HG03095 (cell line): Measurements from ENCODE around the gene ZNF597.

Experiments
- ATAC-seq: cut with Tn5 transposase; IDR thresholded peaks from one replicate; pipeline ENCODE4 v1.9.1; 2021; ENCODE audit warnings: moderate library complexity; ENCODE audit not compliant: unreplicated experiment

Gene ZNF597, protein sequence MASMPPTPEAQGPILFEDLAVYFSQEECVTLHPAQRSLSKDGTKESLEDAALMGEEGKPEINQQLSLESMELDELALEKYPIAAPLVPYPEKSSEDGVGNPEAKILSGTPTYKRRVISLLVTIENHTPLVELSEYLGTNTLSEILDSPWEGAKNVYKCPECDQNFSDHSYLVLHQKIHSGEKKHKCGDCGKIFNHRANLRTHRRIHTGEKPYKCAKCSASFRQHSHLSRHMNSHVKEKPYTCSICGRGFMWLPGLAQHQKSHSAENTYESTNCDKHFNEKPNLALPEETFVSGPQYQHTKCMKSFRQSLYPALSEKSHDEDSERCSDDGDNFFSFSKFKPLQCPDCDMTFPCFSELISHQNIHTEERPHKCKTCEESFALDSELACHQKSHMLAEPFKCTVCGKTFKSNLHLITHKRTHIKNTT

DNA sequence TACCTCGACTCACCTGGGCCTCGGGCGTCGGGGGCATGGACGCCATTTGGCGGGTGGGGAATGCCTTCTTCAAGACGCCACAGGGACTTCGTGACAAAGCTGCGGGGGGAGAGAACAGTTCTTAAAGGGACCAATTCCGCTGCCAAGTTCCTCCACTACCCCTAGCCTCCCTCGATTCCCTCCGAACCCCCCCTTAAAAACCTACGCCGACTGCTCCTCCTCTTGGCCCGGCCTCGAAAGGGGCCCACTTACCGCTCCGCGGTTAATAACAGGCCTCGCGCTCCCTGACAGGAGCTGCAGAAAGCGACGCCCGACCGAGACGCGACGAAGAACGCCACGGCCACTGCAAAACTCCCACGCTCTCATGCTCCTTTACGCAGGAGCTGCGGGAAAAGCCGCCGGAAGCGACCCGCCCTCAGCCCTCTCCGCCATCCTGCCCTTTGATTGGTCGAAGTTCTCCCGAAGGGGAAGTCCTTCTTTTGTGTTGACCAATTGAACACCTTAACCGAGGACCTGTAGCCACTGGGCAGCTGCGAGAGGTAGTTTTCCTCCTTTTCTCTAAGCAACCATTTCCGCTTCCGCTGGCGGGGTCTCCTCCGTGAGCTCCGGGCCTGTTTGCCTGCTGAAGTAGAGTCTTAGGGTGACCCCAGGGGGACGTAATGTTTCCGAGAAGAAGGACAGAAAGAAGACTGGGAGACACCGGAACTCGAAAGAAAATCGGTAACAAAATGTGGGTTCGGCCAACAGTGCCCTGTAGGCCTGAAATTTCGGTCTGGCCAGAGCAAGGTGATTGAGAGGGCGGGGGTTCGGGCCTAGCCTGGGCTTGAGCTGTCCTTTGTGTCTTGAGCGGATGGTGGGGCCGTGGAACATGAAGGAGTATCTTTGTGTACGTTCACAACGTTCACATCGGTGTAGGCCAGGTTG is at the start of gene ZNF597, which contains the start of gene NAA60:
Gene ZNF597, minus strand, starts transcription at position 397 of the 924 bp plus-strand sequence. Its CDS starts 351 bp downstream, at position 46.
Gene NAA60, plus strand, starts transcription at position 573 of the 924 bp plus-strand sequence. CDS start 32,548 bp downstream, outside the sequence.
- ATAC-seq, result peak; percentile 82

DNA sequence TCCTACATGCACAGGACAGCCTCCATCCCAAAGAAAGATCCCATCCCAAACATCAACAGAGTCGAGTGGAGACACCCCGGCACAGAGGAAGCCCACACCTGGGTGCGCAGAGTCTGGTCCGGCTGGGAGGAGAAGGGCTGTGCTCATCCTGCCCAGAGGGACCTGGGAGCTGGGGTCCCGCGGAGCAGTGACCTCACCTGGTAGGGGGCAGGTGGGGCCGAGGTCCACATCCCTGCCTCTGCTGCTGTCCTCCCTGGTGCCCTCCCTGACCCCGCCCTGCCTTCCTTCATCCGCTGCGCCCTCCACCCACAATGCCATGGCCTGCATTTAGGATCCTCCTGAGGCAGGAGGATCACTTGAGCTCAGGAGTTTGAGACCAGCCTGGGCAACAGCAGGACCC is 49.1 kb upstream of the ZNF597 start:
- ATAC-seq, result no peak

DNA sequence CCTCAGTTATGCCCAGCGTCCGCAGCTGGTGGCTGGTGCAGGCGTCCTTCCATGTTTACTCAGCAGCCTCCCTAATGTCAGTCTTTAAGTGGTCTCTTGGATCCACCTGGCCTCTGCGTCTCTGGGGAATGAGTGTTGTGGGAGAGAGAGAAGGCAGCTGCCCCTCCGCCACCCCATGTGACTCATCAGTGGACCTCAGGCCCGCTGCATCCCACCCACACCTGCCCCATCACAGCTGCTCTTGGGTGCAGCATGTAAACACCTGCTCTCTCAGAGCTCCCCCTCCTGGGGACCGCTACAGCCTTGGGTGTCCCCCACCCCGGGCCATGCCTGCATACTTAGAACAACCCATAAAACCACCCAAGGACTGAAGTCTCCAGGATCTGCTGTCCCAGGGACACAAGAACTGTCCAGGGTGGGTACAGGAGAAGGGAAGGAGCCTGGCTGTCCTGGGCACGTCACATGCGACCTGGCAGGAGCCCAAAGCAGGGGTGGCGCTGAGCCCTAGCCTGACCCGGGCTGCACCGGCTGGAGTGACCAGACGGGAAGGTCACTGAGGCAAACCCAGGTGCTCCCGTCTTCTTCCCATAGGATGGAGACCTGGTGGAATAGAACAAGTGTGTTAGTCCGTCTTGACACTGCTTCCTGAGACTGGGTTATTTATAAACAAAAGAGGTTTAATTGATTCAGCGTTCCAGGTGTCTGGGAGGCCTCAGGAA is 47.8 kb upstream of the ZNF597 start:
- no peak for ATAC-seq

DNA sequence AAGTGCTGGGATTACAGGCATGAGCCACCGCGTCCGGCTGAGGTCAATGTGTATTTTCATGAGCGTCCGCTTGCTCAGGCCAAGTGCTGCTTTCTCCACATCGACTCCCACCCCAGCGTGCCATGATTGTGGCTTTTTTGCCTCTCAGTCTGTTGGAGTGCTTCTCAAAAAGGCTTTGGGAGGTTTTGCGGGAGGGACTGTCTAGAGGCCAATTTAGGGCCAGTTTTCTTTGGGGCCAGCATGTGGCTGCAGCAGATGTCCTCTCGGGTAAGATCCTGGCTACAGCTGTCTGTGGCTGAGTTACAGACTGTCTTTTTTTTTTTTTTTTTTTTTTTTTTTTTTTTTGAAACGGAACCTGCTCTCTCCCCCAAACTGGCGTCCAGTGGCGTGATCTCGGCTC is 45.5 kb upstream of the ZNF597 start:
- ATAC-seq, result no peak

DNA sequence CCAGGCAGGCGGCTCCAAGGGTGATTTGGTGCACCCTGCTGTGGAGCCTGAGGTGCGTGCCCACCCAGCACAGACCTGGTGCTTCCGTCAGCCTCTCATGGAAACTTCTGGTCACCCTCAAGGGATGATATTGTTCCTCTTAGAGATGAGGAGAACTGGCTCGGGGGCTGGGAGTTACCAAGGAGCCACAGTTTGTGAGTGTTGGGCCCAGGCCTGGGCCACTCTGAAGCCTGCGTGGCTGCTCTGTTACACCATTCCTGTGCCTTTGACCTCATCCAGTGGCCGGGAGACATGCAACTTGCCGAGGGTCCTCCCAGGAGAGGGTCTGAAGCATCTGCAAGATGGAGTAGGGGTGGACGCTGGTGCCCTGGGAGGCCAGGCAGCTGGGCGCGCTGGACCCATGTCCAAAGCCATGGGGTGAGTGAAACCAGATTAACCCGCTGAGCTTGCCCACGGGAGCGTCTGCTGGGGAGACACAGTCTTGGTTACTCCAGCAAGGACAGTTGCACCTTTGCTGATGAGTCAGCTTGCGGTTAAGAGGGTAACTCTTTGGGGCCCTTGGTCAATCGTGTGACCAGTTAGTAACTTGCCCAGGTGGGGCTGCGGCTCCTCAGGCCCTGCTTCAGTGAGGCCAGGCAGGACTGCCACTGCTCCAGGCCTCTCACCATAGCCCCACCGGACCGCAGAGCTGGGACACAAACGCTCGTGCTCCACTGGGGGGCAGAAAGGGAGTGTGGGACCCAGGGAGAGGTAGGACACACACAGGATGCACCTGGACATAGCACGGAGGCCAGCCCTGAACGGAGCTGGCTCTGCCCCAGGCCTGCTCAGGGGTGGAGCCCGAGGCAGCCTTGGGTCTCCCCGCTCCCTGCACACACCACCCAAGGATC is 44.5 kb upstream of the ZNF597 start:
- no peak for ATAC-seq

DNA sequence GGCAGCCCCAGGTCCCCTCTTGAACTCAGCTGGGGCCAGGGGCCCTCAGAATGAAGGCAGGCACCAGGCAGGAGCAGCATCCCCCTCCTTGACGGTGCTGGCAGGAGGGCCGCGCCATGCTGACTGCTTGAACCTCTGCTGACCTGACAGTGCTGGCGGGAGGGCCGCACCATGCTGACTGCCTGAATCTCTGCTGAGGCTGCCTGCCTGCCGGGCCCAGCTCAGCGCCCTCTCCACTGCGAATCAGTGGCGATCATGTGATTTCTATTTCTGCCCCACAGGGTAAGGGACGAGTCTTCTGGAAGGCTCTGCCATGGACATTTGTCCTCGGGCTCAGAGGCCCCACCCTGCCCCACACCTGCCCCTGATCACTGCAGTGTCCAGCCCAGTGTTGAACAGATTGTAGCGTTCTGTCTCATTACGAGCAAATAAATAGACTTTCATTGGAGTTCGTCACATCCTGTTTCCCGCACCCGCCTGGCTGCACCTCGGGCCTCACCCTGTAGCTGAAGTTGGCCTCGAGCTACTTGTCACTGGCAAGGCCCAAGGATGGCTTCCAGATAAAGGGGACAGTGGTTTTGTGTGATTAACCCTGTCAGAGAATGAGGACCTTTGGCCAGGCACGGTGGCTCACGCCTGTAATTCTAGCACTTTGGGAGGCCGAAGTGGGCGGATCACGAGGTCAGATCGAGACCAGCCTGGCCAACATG is 43.4 kb upstream of the ZNF597 start:
- ATAC-seq, result no peak

DNA sequence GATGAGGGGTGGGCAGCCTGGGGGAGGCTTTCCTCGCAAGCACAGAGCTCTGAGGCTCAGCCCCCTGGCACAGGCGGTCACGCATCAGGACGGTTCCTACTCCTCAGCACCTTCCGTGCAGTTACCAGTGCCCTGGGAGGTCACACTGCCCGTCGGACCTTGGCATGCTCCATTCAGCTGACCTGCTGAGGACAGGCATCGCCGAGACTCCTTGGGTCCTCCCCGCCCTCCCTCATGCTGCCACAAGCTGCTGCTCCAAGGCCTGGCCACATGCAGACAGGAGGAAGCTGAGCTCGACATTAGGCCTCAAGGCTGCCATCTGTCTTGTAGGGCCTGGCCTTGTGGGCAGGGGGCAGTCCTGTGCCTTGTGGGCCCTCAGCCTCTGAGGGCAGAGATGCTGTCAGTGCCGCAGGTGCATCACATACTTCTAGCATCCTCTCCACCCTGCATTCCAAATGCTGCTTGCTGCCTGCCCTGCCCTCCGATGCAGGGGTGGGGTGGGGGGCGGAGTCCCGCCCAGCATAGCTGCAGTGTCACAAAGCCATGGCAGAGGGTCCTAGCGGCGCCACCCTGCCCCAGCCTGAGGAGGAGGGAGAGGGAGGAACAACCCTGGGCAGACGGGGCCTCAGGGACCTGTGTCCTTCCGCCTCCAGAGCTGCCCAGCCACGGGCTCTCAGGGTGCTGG is 42.7 kb upstream of the ZNF597 start:
- ATAC-seq, result no peak

DNA sequence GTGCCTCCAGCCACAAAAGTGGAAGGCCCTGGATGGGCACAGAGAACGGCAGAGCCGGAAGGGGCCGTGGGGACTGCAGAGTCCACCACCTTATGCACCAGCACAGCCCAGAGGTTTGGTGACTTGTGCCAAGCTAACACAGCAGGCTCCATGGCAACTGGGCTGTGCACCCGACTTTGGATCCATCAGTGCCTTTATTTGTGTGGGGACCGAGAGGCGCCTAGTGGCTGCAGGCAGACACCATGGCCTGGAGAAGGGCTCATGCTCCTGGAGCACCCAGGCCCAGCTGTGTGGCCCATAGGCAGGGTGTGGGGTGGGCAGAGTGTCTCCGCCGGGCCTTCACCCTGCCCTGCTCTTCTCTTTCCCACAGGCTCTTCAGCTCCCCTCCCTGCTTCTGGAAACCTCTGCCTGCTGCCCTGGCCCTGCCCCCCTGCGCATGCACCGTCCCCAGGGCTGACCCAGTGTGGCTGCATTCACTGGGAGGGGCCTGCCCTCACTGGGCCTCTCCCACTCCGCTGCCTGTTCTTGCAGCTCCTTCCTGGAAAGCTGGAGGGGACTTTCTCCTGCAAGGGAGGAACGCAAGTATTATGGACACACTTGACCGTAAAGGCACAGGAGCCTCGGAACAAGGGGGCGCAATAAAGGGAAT is 41.9 kb upstream of the ZNF597 start:
- ATAC-seq, result no peak

DNA sequence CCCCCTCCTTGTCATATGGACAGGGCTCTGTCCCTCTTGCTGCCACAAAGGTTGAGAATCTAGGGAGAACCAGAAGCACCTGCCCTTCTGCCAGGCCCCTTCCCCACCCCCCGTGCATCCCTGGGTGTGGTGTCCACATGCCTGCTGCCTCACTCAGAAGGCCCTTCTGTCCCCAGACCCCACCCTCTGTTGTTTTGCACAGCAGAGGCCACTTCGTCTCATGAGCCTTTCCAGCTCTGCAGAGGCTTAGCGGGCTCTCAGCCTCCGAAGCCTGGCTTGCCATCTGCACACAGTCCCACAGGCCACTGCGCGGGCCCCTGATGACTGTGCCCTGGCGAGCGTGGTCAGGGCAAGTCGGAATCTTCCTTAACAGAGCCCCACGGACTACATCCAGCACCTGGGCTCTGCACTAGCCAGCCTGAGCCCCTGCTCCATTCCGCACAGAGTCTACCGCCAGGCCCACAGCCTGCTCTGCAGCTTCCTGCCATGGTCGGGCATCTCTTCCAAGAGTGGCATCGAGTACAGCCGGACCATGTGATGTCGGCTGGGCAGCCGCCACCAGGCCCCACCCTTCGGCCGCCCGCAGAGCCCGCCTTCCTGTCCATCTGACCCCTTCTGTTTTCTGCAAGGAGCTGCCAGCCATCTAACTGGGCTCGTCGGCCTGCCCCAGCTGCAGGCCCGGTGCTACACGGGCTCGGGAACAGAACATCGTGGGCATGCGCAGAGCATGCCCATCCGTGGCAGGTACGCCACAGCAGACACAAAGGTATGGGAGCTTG is 41.2 kb upstream of the ZNF597 start:
- no peak for ATAC-seq

DNA sequence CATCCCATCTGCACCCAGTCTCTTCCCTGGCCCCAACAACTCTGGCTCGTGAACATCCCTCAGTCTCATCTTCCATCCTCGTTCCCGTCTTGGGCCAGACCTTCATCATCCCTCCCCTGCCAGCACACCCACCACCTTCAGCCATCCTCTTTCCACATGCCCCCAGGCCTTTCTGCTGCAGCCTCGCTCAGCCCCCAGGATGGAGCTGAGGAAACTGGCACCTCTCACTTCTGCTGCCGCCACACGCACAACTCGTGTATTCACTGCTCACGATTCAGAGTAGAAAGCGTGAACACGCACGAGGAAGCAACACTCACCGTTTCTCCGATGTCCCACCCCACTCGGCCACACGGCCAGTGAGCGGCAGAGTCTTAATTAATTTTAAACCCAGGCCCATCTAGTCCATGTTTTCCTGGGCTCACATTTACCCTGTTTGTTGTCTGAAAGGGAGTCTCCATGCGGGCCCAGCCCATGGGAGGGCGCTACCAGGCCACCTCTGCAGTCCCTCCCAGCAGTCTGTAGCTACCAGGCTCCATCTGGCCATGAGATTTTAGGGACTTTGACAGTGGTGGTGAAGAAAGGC is 39.4 kb upstream of the ZNF597 start:
- ATAC-seq, result no peak

DNA sequence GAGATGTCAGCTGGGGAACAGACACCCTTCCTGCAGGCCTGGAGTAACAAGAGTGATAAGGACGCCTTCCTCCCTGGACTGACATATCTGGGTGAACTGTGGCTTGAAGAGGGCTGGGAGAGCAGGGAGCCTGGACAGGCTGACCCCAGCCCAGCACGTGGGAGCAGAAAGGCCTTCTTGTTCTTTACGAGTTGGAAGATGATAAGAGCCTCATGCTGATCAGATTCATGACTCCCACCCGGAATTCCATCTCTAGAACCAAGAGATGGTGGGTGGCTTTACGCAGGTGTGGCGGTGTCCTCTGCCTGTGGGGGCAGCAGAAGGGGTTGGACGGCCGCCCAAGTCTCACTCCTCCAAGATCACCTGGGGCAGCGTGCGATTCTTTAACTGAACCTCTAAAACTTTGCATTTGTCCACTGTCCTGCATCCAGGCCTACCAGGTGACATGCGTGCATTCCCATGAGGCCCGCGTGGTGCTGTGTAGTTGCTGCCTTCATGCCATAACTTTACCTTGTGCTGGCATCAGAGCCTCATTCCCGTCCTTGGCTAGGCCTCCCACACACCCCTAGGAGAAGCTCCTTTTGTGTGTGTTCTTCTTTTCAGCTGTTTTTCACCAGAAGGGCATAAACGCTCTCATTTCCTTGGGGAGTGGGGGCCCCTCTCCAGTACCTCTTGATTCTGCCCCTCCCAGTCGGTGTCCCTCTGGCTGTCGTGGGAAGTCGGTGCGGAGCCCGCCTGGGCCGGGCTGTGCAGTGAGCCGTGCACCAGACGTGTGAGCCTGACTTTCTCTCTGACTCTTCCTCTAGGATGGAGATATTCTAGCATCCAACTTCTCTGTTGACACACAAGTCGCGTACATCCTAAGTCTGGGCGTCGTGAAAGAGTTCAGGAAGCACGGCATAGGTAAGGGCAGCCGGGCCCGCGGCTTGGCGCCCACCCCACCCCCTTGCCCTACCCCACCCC is 38.7 kb upstream of the ZNF597 start:
- no peak for ATAC-seq

DNA sequence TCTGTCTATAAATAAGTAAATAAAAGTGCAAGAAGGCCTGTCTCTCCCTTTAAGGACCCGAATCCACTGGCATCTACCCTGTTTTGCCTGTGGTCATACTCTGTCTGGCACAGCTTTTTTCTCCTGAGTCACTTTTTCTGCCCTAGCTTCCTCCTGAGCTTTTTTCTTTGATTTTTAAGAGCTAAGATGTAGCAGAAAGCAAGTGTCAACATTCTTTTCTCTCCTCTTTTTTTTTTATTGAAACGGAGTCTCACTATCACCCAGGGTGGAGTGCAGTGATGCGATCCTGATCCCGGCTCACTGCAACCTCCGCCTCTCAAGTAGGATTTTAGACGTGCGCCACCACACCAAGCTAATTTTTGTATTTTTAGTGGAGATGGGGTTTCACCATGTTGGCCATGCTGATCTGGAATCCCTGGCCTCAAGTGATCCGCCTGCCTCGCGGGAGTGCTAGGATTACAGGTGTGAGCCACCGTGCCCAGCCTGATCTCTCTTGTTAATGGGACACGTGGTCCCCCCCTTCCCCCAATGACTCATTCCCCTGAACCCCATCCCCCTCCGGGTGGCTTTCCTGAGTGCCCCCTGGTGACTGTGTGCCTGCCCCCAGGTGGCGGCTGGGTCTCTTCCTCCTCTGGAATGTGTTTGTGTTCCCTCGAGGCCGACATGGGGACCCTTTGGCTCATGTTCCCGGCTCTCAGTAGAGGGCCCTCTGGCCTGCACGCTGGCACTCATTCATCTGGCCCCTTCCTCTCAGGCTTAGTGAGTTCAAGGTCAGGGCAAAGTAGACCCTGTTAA is 37.8 kb upstream of the ZNF597 start:
- no peak for ATAC-seq

DNA sequence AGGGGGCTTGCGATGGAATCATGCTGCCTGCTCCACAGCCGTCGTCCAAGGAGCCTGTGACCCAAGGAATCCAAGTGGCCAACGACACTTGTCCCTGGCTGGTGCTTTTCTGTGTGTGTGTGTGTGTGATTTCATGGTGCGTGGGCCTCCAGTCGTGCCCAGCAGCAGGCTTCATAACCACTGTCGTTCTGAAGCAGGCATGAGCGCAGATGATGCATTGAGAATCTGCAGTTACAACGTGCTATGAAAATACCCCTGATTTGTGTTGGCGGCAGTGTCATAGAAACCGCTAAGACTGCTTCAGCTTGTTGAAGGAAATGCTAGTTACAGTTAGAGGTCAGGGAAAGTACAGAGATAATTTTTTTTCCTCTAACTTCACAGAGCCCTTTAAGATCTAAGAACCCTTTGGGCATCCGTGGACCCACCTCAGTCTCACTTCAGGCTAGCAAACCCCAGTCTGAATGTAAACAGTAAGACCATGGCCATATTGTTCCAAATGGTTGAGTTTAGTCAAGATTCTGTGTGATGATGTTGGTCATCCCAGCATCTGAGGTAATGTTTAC is 36.4 kb upstream of the ZNF597 start:
- ATAC-seq, result no peak

DNA sequence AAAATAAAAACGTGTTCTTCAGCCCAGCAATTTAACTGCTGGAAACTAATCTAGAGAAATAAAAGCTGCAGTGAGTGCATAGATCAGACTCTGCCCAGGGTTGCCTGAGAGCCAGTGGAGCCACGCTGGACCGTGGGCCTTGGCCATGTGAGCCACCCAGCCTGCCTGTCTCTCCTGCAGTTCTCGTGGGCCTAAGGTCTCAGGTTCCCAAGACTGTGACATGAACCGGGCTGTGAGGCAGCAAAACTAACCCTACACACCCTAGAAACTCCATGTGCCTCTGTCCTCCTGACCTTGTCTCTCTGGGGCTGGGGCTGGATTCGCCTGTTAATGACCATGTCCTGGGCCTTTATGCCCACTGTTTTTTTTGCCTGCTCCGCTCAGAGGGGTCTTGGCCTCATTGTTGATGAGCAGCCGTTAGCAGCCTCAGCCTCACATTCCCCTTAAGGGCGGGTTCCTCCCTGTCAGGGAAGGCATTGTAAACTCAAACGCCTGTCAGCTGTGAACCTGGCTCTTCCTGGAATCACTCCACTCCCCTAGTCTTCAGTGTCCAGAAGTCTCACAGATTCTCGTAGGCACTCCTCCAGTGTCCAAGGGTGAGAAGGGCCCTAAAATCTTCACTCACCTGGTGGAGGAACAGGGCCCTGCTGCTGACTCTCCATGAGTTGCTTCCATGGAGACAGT is 35.1 kb upstream of the ZNF597 start:
- no peak for ATAC-seq
